IMR-90 (cell line): Measurements from ENCODE around the gene VMAC. TPM values are rescaled to one million over a fixed set of nuclear protein-coding genes. Genes with fewer than 3 reads are reported as not detected.

Experiments
- ATAC-seq: fragments of 200-7000 bp; cut with Tn5 transposase; 2 replicates; pipeline ENCODE4 v1.9.1; 2020; ENCODE audit warnings: low read depth, mild to moderate bottlenecking, moderate library complexity
- BruUV-seq: library from RNA; stranded (reverse); fragments of 400-500 nt; replicated peaks from 2 replicates; lab custom pipeline; 2021; lab: Mats Ljungman, UMichigan
- CTCF ChIA-PET: fragments of 300-600 bp; formaldehyde crosslinking; extraction: SDS; loops from one replicate; lab custom pipeline; 2021; ENCODE audit warnings: antibody characterized with exemption; lab: Yijun Ruan, JAX
- POLR2A ChIA-PET: fragments of 300-600 bp; sonication (Branson Sonifier 250); formaldehyde crosslinking; loops from one replicate; lab custom pipeline; 2022; ENCODE audit warnings: antibody characterized with exemption; ENCODE audit not compliant: unreplicated experiment; lab: Charles Lee
- DNase-seq: peaks from one replicate; pipeline ENCODE4 v3.0.0; 2013
- H2AFZ ChIP-seq: replicated peaks from 2 replicates; pipeline ENCODE3; 2013; ENCODE audit warnings: low read length, mild to moderate bottlenecking; ENCODE audit not compliant: poor library complexity
- H2AK5ac ChIP-seq: 2 replicates; pipeline ENCODE4 v1.6.1; 2013; ENCODE audit warnings: low read depth, low read length, inconsistent platforms
- H2AK9ac ChIP-seq: replicated peaks from 2 replicates; pipeline ENCODE3; 2013; ENCODE audit warnings: mild to moderate bottlenecking, low read depth, low read length, moderate library complexity; ENCODE audit not compliant: poor library complexity
- H2BK120ac ChIP-seq: 2 replicates; pipeline ENCODE4 v1.6.1; 2013; ENCODE audit warnings: low read depth, low read length, inconsistent platforms
- H2BK15ac ChIP-seq: 3 replicates; pipeline ENCODE4 v1.6.1; 2013; ENCODE audit warnings: low read depth, low read length, inconsistent platforms
- H2BK20ac ChIP-seq: 2 replicates; pipeline ENCODE4 v1.6.1; 2013; ENCODE audit warnings: low read depth, mild to moderate bottlenecking, inconsistent platforms, low read length, moderate library complexity
- H2BK5ac ChIP-seq: 2 replicates; pipeline ENCODE4 v1.6.1; 2013; ENCODE audit warnings: mild to moderate bottlenecking, low read depth, low read length, inconsistent platforms; ENCODE audit not compliant: poor library complexity, severe bottlenecking
- H3K14ac ChIP-seq: replicated peaks from 2 replicates; pipeline ENCODE4 v1.6.1; 2013; ENCODE audit warnings: low read depth, low read length, inconsistent platforms
- H3K18ac ChIP-seq: 2 replicates; pipeline ENCODE4 v1.6.1; 2013; ENCODE audit warnings: low read depth, low read length, control low read depth
- H3K23ac ChIP-seq: 2 replicates; pipeline ENCODE4 v1.6.1; 2013; ENCODE audit warnings: low read depth, low read length, inconsistent platforms
- H3K27ac ChIP-seq: 2 replicates; pipeline ENCODE4 v1.5.1; 2013; ENCODE audit warnings: mild to moderate bottlenecking, control low read depth, low read length; ENCODE audit not compliant: insufficient read depth
- H3K27me3 ChIP-seq: 2 replicates; pipeline ENCODE4 v1.6.1; 2013; ENCODE audit warnings: low read length; ENCODE audit not compliant: control insufficient read depth, insufficient read depth
- H3K36me3 ChIP-seq: 2 replicates; pipeline ENCODE4 v1.6.1; 2013; ENCODE audit warnings: low read length, mixed read lengths; ENCODE audit not compliant: control insufficient read depth, insufficient read depth
- H3K4ac ChIP-seq: 2 replicates; pipeline ENCODE4 v1.6.1; 2013; ENCODE audit warnings: low read depth, low read length, inconsistent platforms
- H3K4me1 ChIP-seq: 2 replicates; pipeline ENCODE4 v1.6.1; 2013; ENCODE audit warnings: low read length, mixed read lengths; ENCODE audit not compliant: control insufficient read depth, insufficient read depth
- H3K4me2 ChIP-seq: 2 replicates; pipeline ENCODE4 v1.6.1; 2013; ENCODE audit warnings: low read depth, mild to moderate bottlenecking, control low read depth, low read length, moderate library complexity
- H3K4me3 ChIP-seq: 2 replicates; pipeline ENCODE4 v1.5.1; 2013; ENCODE audit warnings: low read depth, mild to moderate bottlenecking, control low read depth, low read length, moderate library complexity; ENCODE audit not compliant: insufficient read depth
- H3K56ac ChIP-seq: 2 replicates; pipeline ENCODE4 v1.6.1; 2013; ENCODE audit warnings: low read length, inconsistent platforms; ENCODE audit not compliant: insufficient read depth; ENCODE audit errors: extremely low read depth
- H3K79me1 ChIP-seq, 2 experiments: 2 replicates each; pipeline ENCODE4 v1.6.1; 2013; ENCODE audit warnings: low read length in 2 of 2, inconsistent platforms in 1 of 2, low read depth in 1 of 2
- H3K9ac ChIP-seq: 2 replicates; pipeline ENCODE4 v1.6.1; 2013; ENCODE audit warnings: low read depth, low read length, control low read depth
- H3K9me1 ChIP-seq: 2 replicates; pipeline ENCODE4 v1.6.1; 2013; ENCODE audit warnings: low read length, inconsistent platforms; ENCODE audit not compliant: insufficient read depth
- H3K9me3 ChIP-seq: 2 replicates; pipeline ENCODE4 v1.6.1; 2013; ENCODE audit warnings: low read length; ENCODE audit not compliant: control insufficient read depth, insufficient read depth
- H4K20me1 ChIP-seq: 2 replicates; pipeline ENCODE4 v1.6.1; 2013; ENCODE audit warnings: low read length, inconsistent platforms; ENCODE audit not compliant: insufficient read depth
- H4K5ac ChIP-seq: 2 replicates; pipeline ENCODE4 v1.6.1; 2013; ENCODE audit warnings: mild to moderate bottlenecking, low read depth, low read length, control low read depth
- H4K8ac ChIP-seq, 2 experiments: 2 replicates each; pipeline ENCODE4 v1.6.1; 2013; ENCODE audit warnings: low read depth in 2 of 2, low read length in 2 of 2, control low read depth in 1 of 2, inconsistent platforms in 1 of 2
- H4K91ac ChIP-seq: 2 replicates; pipeline ENCODE4 v1.6.1; 2013; ENCODE audit warnings: low read depth, low read length, inconsistent platforms; ENCODE audit not compliant: insufficient read depth
- BHLHE40 ChIP-seq: fragments of 150-350 bp; IDR thresholded peaks from 2 replicates; pipeline ENCODE4 v1.6.1; 2016; ENCODE audit warnings: mild to moderate bottlenecking, low read depth, low read length
- CEBPB ChIP-seq: IDR thresholded peaks from 2 replicates; pipeline ENCODE4 v1.6.1; 2012; ENCODE audit warnings: low read depth, low read length, improper control_type of control experiment
- CHD1 ChIP-seq: IDR thresholded peaks from 2 replicates; pipeline ENCODE4 v1.6.1; 2012; ENCODE audit warnings: low read depth, low read length, improper control_type of control experiment
- CTCF ChIP-seq: conservative IDR thresholded peaks from 2 replicates; pipeline ENCODE4 v1.5.1; 2012; ENCODE audit warnings: mild to moderate bottlenecking, low read depth, low read length, improper control_type of control experiment
- ELK1 ChIP-seq: fragments of 150-350 bp; IDR thresholded peaks from 2 replicates; pipeline ENCODE4 v1.6.1; 2016; ENCODE audit warnings: low read depth, mild to moderate bottlenecking, low read length, moderate library complexity, borderline replicate concordance
- FOS ChIP-seq: fragments of 150-350 bp; IDR thresholded peaks from 2 replicates; pipeline ENCODE4 v1.6.1; 2016; ENCODE audit warnings: low read depth, low read length
- MAFK ChIP-seq: IDR thresholded peaks from 2 replicates; pipeline ENCODE4 v1.6.1; 2012; ENCODE audit warnings: low read depth, low read length, improper control_type of control experiment
- MAZ ChIP-seq: IDR thresholded peaks from 2 replicates; pipeline ENCODE4 v1.6.1; 2012; ENCODE audit warnings: low read depth, mild to moderate bottlenecking, low read length, improper control_type of control experiment, moderate library complexity, borderline replicate concordance
- MXI1 ChIP-seq: IDR thresholded peaks from 2 replicates; pipeline ENCODE4 v1.6.1; 2012; ENCODE audit warnings: low read depth, mild to moderate bottlenecking, low read length, moderate library complexity, borderline replicate concordance
- NFE2L2 ChIP-seq: fragments of 150-350 bp; IDR thresholded peaks from 2 replicates; pipeline ENCODE4 v1.6.1; 2016; ENCODE audit warnings: low read depth, mild to moderate bottlenecking, low read length
- POLR2A ChIP-seq: IDR thresholded peaks from 2 replicates; pipeline ENCODE4 v1.6.1; 2012; ENCODE audit warnings: mild to moderate bottlenecking, low read depth, low read length
- RAD21 ChIP-seq: IDR thresholded peaks from 2 replicates; pipeline ENCODE4 v1.6.1; 2012; ENCODE audit warnings: low read length, improper control_type of control experiment
- RCOR1 ChIP-seq: IDR thresholded peaks from 2 replicates; pipeline ENCODE4 v1.6.1; 2012; ENCODE audit warnings: mild to moderate bottlenecking, low read length, improper control_type of control experiment; ENCODE audit not compliant: insufficient replicate concordance
- RFX5 ChIP-seq: IDR thresholded peaks from 2 replicates; pipeline ENCODE4 v1.8.0; 2012; ENCODE audit warnings: low read depth, mild to moderate bottlenecking, low read length, moderate library complexity
- SMC3 ChIP-seq: fragments of 150-350 bp; IDR thresholded peaks from 2 replicates; pipeline ENCODE4 v1.6.1; 2016; ENCODE audit warnings: low read depth, mild to moderate bottlenecking, antibody characterized with exemption, low read length, moderate library complexity
- USF2 ChIP-seq: fragments of 150-350 bp; IDR thresholded peaks from 2 replicates; pipeline ENCODE4 v1.6.1; 2017; ENCODE audit warnings: mild to moderate bottlenecking, antibody characterized with exemption, low read length, low read depth
- WGBS, 2 experiments: methylation state at CpG; one replicate each; pipeline versions ENCODE4 v1.1.5 to v1.1.7; 2013; ENCODE audit warnings: missing lambda C conversion rate in 2 of 2; ENCODE audit not compliant: insufficient read length in 1 of 2; ENCODE audit errors: extremely low coverage in 2 of 2; 5-methylcytosine and 5-hydroxymethylcytosine counted together
- dilution Hi-C: fragments of 300-500 bp; cut with HindIII; formaldehyde crosslinking; loops from one replicate; pipeline ENCODE4 v1.14.3; 2018; ENCODE audit warnings: low sequenced_read_pairs; ENCODE audit not compliant: unreplicated experiment
- in situ Hi-C: fragments of 300-500 bp; cut with MboI; formaldehyde crosslinking; loops from 3 replicates; pipeline ENCODE4 v1.14.3; 2019; ENCODE audit warnings: low sequenced_read_pairs, inconsistent platforms, mixed read lengths
- intact Hi-C: fragments of 100-400 bp; cut with micrococcal nuclease; formaldehyde crosslinking; loops from 2 replicates; pipeline ENCODE4 v1.10.0; 2022
- polyA plus RNA-seq, 3 experiments: library from polyadenylated mRNA; depleted of rRNA; stranded (reverse); fragments of >200 nt; gene quantifications; 2 replicates each; pipeline ENCODE4 v1.2.3, GENCODE V29; 2012; ENCODE audit warnings: low replicate concordance in 1 of 3
- total RNA-seq: library from RNA; depleted of rRNA; stranded (reverse); fragments of >200 nt; gene quantifications from 2 replicates; pipeline ENCODE4 v1.2.3, GENCODE V29; 2012

The VMAC gene
- total and polyA plus RNA-seq, 2 of the 4 experiments (the other 2 are of a cell fraction), result 1.4 to 3.1 TPM

GRCh38 chr19:5950741-5951140 is 46.1 kb downstream of the VMAC start:
- POLR2A ChIA-PET, result no interaction called here
- Histone ChIP-seq H4K5ac (no peak overlapping the region), H2AFZ (no peak overlapping the region), H2BK5ac (no peak overlapping the region), H2AK5ac (no peak overlapping the region), H2AK9ac (no peak overlapping the region), H4K20me1 (peaks cover 71% of the 10 kb centered on the region), H3K4ac (no peak overlapping the region), H3K9me3 (no peaks in the 10 kb centered on the region), H3K9ac (no peak overlapping the region), H4K91ac (no peak overlapping the region), H3K4me2 (no peak overlapping the region), H3K4me1 (peaks cover 56% of the 10 kb centered on the region), H3K9me1 (peaks cover 46% of the 10 kb centered on the region), H3K18ac (no peak overlapping the region), H3K4me3 (no peak overlapping the region), H2BK15ac (no peak overlapping the region), H3K27ac (no peak overlapping the region), H3K36me3 (peaks cover 18% of the 10 kb centered on the region), H2BK20ac (no peak overlapping the region), H4K8ac (no peak overlapping the region), H2BK120ac (no peak overlapping the region), H3K14ac (no peak overlapping the region), H3K79me1 (peaks cover 50 to 98% of the 10 kb centered on the region in 2 experiments), H3K27me3 (no peaks in the 10 kb centered on the region), H3K56ac (no peak overlapping the region), H3K23ac (no peak overlapping the region; the same call in 1 of the 2 replicates)
- CTCF ChIA-PET, result interaction anchor here (1.0 kb wide), 1 partner anchor 17 kb away, joined by 3 read pairs; no protein-coding TSS in a partner anchor
- ATAC-seq (no peak), DNase-seq (no peak)
- in situ Hi-C loops, result no loop called here
- no TSS peak for BruUV-seq
- no peak for TF ChIP-seq RCOR1
- TF ChIP-seq USF2, result no peak
- no peak for TF ChIP-seq MAFK
- no peak for TF ChIP-seq CTCF
- TF ChIP-seq FOS, result no peak
- TF ChIP-seq CHD1, result no peak
- TF ChIP-seq RFX5, result no peak
- TF ChIP-seq CEBPB, result no peak
- no peak for TF ChIP-seq SMC3
- TF ChIP-seq POLR2A, result no peak
- no peak for TF ChIP-seq NFE2L2
- TF ChIP-seq ELK1, result no peak
- TF ChIP-seq RAD21, result no peak
- TF ChIP-seq BHLHE40, result no peak
- no peak for TF ChIP-seq MXI1
- no peak for TF ChIP-seq MAZ
- WGBS, 2 experiments, result no CpG with 5 or more reads among the region's 3 CpGs
- intact Hi-C loops, result no loop called here
- dilution Hi-C loops, result no loop called here
